GM18858 (cell line): Measurements from ENCODE around the gene PDCD2.
"Not testable (repeated sequence)": the region's sequence is repeated elsewhere in the genome, so short reads cannot be mapped to it uniquely, and the experiment has no call there.

Experiments used
- ATAC-seq: cut with Tn5 transposase; IDR thresholded peaks from one replicate; pipeline ENCODE4 v1.9.1; 2021; ENCODE audit not compliant: unreplicated experiment

Gene PDCD2

DNA sequence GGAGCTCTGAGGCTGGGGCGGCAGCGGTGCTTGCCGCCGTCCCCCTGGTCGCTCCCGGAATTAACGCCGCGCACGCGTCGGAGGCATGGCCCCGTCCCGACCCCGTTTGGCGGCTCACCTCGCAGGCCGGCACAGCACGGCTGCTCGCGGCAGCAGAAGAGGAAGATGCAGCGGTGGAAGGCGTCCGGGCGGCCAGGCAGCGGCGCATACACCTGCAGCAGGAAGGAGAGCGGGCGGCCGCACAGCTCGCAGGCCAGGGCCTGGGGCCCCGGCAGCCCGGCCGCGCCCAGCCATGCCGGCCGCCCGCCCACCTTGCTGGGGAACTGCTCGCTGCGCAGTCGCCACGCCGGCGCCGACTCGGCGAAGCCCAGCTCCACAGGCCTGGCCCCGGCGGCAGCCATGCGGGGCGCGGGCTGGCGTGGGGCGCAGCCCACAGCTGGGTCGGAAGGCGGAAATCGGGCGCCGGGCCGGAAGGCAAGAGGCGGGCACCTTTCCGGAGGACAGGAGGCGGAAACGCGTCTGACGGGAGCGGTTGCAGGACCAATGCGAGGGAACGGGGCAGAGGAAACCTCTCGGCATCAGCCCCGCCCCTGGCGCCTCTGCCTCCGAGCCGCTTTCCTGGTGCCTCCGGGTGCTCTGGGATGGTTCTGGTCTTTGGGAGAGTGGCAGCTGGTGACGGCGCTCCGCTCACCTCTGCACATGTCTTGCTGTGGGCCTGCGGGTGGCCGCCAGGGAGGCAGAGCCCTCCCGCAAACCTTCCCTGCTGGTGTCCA lies at the start of gene PDCD2:
Gene PDCD2, minus strand, starts transcription at position 457 of the 773 bp plus-strand sequence. Its CDS starts 56 bp downstream, at position 401.
- peak; percentile 97 for ATAC-seq

DNA sequence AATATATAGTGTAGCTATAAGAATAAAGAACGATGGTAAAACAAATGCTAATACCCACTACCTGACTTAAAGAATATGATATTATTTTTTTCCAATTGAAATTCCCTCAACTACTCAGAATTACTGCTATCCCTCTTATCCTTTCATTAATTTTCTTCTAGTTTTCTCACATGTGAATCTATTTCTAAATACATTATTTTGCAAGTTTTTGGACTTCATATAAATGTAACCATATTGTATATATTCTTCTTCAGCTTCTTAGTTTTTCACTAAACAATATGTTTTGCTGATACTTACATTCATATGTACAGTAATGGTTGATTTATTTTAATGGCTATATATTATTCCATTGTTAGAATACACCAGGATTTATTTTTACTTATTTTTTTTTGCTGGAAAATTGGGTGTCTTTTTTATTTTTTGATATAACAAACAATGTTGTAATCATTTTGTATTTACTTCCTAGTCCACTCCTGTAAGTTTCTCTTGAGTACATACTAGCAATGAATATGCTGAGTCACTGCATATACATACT lies 31.6 kb upstream of the PDCD2 start:
- not testable (repeated sequence) for ATAC-seq

GRCh38 chr6:170612256-170612804 lies 27.9 kb upstream of the PDCD2 start:
- not testable (repeated sequence) for ATAC-seq

GRCh38 chr6:170609225-170609624 lies 24.8 kb upstream of the PDCD2 start:
- not testable (repeated sequence) for ATAC-seq

- no peak for ATAC-seq
Observed at GRCh38 chr6:170605574-170606259, 21.3 kb upstream of the PDCD2 start.

DNA sequence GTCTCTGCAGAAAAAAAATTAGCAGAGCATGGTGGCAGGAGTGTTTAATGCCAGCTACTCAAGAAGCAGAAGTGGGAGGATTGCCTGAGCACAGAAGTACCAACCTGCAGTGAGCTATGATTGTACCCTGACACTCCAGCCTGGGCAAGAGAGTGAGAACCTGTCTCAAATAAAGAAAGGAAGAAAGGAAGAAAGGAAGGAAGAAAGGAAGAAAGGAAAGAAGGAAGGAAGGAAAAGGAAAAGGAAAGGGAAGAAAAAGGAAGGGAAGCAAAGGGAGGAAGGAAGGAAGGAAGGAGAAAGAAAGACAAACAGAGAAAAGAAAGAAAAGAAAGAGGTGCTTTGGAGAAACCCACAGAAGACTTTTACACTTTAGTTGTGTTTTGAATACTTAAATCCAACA lies 12.8 kb upstream of the PDCD2 start:
- no peak for ATAC-seq

GRCh38 chr6:170596426-170596825 lies 12.0 kb upstream of the PDCD2 start:
- no peak for ATAC-seq

- no peak for ATAC-seq
Observed at GRCh38 chr6:170590725-170591124, 6.3 kb upstream of the PDCD2 start.

DNA sequence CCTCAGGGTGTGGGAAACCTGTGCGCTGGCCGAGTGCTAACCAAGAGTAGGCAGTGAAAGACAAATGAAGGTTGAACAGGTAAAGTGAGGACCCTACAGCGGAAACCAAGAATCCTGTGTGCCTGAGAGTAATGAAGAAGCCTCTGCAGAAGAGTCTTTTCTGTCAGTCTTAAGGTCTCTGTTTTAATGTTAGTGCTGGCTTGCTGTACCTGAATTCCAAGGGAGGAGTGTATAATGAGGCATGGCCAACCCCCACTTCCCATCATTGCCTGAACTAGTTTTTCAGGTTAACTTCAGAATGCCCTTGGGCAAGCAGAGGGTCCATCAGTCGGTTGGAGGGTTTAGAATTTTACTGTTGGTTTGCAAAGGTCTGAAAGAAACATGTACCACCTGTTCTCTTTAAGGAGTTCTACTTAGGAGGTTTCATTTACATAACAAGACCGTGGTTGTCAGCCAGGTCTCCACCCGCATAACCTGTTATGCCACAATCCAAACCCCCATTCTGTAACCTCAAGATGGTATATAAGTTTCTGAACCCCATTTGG lies 589 bp upstream of the PDCD2 start:
- ATAC-seq = peak; percentile 17

- ATAC-seq = no peak
Observed at GRCh38 chr6:170583756-170584180, 669 bp downstream of the PDCD2 start.

DNA sequence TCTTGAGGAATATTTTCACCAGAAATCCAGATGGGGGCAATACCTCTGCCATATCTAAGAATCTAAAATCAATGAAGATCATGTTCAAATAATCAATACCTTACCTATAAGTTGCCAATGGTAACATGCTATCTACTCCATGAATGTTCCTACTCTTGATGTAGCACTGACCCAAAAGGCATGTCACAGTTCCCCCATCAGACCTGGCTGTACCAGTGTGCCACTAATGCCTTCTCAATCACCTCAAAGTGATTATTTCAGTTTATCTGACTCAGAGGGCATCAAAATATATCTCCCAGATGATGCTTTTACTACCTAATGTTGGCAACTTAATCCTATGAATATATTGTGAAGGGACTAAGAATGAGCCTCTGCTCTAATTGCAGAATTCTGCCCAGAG lies 5.5 kb downstream of the PDCD2 start:
- no peak for ATAC-seq

DNA sequence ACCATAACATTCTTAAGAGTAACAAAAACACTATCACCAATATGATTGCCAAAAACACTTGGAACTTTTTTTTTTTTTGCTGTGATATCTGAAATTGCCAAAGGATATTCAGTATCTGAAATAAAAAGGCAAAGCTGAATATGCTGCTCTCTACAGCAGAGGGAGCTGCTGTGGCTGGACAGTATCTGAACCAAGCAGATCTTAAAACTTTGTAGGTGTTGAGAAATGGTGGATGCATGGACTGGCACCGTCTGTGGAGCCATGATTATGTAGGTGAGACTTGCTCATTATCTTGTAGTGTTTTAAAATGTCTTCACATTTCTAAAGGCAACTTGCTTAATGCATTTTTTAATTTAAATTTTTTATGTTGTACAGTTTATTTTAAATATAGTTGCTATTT lies 9.2 kb downstream of the PDCD2 start:
- ATAC-seq = no peak

DNA sequence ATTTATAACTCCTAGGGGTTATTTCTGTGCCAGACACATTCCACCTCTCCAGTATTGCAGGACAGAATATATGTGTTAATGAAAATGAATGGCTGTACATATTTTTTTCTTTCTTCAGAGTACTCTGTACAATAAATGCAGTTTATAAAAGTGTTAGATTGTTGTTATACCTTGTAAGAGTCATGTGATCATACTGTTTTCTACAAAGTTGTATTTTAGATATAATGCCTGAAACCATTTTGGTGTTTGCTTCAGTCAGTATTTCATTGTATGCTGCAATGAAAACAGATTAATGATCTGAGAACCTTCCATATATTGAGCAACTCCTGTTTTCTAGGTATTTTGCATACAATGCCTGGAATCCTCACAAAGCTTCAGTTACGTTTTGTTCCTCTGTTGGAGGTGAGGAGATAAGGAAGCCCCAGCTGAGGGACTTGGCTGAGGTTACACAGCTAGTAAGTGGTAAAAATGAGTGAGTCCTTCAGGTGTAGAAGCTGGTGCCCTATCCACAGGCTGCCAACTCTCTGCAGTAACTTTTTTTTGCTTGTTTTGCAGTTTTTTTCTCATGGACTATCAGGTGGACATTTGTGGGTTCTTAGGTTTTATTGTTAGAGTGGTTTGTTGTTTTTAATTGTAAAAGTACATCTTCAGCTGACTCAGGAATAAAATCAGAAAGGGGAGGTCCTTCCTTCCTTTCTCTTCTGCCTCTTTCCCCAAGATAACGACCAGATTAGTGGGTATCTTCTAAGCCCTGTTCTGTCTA lies 11.6 kb downstream of the PDCD2 start:
- no peak for ATAC-seq

DNA sequence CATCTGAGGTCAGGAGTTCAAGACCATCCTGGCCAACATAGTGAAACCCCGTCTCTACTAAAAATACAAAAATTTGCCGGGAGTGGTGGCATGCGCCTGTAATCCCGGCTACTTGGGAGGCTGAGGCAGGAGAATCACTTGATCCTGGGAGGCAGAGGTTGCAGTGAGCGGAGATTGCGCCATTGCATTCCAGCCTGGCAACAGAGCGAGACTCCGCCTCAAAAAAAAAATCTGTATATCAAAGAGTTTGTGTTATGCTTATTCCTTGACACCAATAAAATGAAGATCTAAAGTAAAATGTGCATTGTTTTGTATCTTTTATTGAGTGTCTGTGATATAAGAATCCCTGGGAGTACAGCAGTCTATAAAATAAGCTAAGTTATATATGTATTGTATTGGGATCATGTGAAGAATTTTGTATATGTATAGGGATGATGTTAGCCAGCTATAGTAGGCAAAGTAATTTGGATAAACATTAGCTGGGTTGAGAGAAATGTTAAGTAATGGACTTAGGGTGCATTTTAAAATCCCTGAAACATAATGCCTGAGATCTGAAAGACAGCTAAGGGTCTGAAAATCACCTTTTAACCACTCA lies 19.4 kb downstream of the PDCD2 start:
- no peak for ATAC-seq

GRCh38 chr6:170561555-170561954 lies 22.9 kb downstream of the PDCD2 start:
- no peak for ATAC-seq

DNA sequence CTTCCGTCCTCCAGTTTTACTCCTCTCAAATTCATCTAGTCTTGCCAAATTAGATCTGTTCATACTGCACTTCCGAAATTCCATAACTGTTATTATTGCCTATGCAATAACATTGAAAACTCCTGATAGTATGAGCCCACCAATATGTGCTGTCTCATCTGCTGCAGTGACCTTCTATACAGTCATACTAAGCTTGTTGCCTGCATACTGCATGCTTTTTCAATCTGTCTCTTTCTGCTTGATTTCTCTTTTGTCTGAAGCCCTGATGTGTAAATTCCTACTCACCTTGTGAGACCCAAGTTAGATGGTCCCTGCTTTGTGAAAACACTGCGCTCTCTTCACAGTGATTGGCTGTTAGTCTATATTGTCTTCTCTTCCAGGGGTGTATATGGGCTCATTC lies 29.1 kb downstream of the PDCD2 start:
- no peak for ATAC-seq

DNA sequence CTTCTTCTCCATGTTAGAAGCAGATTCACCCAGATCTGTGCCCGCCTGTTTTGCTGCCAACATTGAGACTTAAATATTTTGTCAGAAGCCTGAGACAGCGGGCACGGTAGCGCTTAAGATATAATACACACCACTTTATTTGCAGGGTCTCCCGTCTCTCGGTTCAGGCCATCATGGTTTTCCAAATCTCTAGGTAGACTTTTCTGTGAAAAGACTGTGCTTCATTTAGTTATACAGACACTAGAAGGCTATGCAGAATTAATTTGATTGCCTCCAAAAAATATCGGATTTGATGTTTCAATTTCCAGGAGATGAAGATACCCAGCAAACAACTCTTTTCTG lies 29.7 kb downstream of the PDCD2 start:
- no peak for ATAC-seq

DNA sequence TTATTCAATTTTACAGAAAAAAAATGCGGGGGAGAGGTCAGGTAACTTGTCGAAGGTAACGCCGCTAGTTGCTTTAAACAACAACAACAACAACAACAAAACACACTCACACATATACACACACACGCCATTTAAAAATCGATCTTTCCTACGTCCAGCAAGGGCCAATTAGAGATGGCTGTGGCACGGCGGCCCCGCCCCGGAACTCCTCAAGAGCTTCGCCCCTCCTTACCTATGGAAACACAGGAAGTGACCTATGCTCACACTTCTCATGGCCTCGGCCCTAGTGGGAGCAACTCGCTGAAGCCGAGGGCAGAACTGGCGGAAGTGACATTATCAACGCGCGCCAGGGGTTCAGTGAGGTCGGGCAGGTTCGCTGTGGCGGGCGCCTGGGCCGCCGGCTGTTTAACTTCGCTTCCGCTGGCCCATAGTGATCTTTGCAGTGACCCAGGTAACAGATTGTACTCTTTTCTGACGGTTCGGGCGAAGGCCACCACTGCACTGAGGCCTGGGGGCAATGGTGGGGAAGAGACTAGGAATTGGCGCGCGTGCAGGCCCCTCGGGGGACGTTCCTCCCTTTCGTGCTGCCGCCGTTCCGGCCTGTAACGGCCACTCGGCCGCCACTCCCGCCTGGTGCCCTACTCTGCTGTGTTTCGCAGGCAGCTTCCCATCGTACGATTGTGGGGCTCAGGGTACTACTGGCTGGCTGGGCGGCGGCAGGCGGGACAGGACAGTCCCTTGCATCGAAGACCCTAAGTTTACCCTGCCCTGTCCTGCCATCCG lies 30.2 kb downstream of the PDCD2 start, which contains the start of gene TBP:
Gene TBP, plus strand, starts transcription at position 357 of the 783 bp plus-strand sequence. CDS start 2,661 bp downstream, outside the sequence.
- ATAC-seq = peak; percentile 95

- ATAC-seq = peak; percentile 14
Observed at GRCh38 chr6:170553534-170554012, 30.9 kb downstream of the PDCD2 start.
